GM21423 (cell line): ENCODE data around the gene KCNJ12.
"Not testable (repeated sequence)": the region's sequence is repeated elsewhere in the genome, so short reads cannot be mapped to it uniquely, and the experiment has no call there.

Source experiments
- ATAC-seq: cut with Tn5 transposase; IDR thresholded peaks from one replicate; pipeline ENCODE4 v1.9.1; 2021; ENCODE audit warnings: mild to moderate bottlenecking, moderate library complexity; ENCODE audit not compliant: unreplicated experiment

KCNJ12 gene

GRCh38 chr17:21376081-21376758 is at the start of gene KCNJ12:
Gene KCNJ12, plus strand, starts transcription at chr17:21376357. Its CDS starts 38,986 bp downstream, at chr17:21415343.
- ATAC-seq: no peak

GRCh38 chr17:21327921-21328320 is 48.2 kb upstream of the KCNJ12 start:
- not testable (repeated sequence) for ATAC-seq

GRCh38 chr17:21328778-21329177 is 47.4 kb upstream of the KCNJ12 start:
- ATAC-seq: not testable (repeated sequence)

- no peak for ATAC-seq
These were observed 45.6 kb upstream of the KCNJ12 start for GRCh38 chr17:21330436-21331160.

- ATAC-seq: not testable (repeated sequence)
These were observed 39.4 kb upstream of the KCNJ12 start for GRCh38 chr17:21336541-21337294.

- ATAC-seq: not testable (repeated sequence)
These were observed 38.1 kb upstream of the KCNJ12 start for GRCh38 chr17:21337981-21338625.

GRCh38 chr17:21339011-21339410 is 37.1 kb upstream of the KCNJ12 start:
- ATAC-seq: no peak

GRCh38 chr17:21339571-21339970 is 36.6 kb upstream of the KCNJ12 start:
- not testable (repeated sequence) for ATAC-seq

- ATAC-seq: not testable (repeated sequence)
These were observed 35.8 kb upstream of the KCNJ12 start for GRCh38 chr17:21340407-21340806.

- ATAC-seq: not testable (repeated sequence)
These were observed 34.9 kb upstream of the KCNJ12 start for GRCh38 chr17:21341279-21341678.

- not testable (repeated sequence) for ATAC-seq
These were observed 34.1 kb upstream of the KCNJ12 start for GRCh38 chr17:21341925-21342540.

GRCh38 chr17:21343061-21343949 is 32.9 kb upstream of the KCNJ12 start:
- ATAC-seq: not testable (repeated sequence)

- not testable (repeated sequence) for ATAC-seq
These were observed 31.4 kb upstream of the KCNJ12 start for GRCh38 chr17:21344801-21345200.

GRCh38 chr17:21345236-21345635 is 30.9 kb upstream of the KCNJ12 start:
- ATAC-seq: no peak

GRCh38 chr17:21346107-21346506 is 30.1 kb upstream of the KCNJ12 start:
- ATAC-seq: not testable (repeated sequence)

GRCh38 chr17:21346651-21347250 is 29.4 kb upstream of the KCNJ12 start:
- ATAC-seq: not testable (repeated sequence)

GRCh38 chr17:21347660-21348059 is 28.5 kb upstream of the KCNJ12 start:
- not testable (repeated sequence) for ATAC-seq

- ATAC-seq: peak; percentile 71
These were observed 27.9 kb upstream of the KCNJ12 start for GRCh38 chr17:21348081-21348925.
